Astrocyte (in vitro differentiated cells and primary cell): ENCODE measurements around the gene POLH. TPM values are rescaled to one million over a fixed set of nuclear protein-coding genes. Genes with fewer than 3 reads are reported as not detected.
A peak's percentile ranks its signal among the peaks of the same experiment; 100 is the strongest.

Experiments used
- DNase-seq: peaks from one replicate; pipeline ENCODE4 v3.0.0-alpha.2; 2010; ENCODE audit warnings: low read depth
- FAIRE-seq: peaks from 2 replicates; lab custom pipeline; 2011; peaks lifted over from hg19 to GRCh38; lab: Jason Lieb, UNC
- H2AFZ ChIP-seq: 2 replicates; pipeline ENCODE4 v1.6.0; 2012; ENCODE audit warnings: low read depth, low read length, inconsistent platforms
- H3K27ac ChIP-seq: 2 replicates; pipeline ENCODE4 v1.5.1; 2011; ENCODE audit warnings: low read depth, low read length, inconsistent platforms
- H3K27me3 ChIP-seq: 2 replicates; pipeline ENCODE4 v1.6.0; 2011; ENCODE audit warnings: low read length, inconsistent platforms; ENCODE audit not compliant: insufficient read depth
- H3K36me3 ChIP-seq: 2 replicates; pipeline ENCODE4 v1.5.1; 2011; ENCODE audit warnings: low read length, inconsistent platforms; ENCODE audit not compliant: insufficient read depth
- H3K4me1 ChIP-seq: 2 replicates; pipeline ENCODE4 v1.5.1; 2011; ENCODE audit warnings: low read length, inconsistent platforms; ENCODE audit not compliant: insufficient read depth
- H3K4me2 ChIP-seq: 2 replicates; pipeline ENCODE4 v1.6.0; 2012; ENCODE audit warnings: low read length, inconsistent platforms
- H3K4me3 ChIP-seq: 2 replicates; pipeline ENCODE4 v1.5.1; 2011; ENCODE audit warnings: low read depth, mild to moderate bottlenecking, low read length, inconsistent platforms; ENCODE audit not compliant: insufficient read depth
- H3K79me2 ChIP-seq: 2 replicates; pipeline ENCODE4 v1.6.0; 2012; ENCODE audit warnings: mild to moderate bottlenecking, low read length, inconsistent platforms; ENCODE audit not compliant: insufficient read depth
- H3K9ac ChIP-seq: 2 replicates; pipeline ENCODE4 v1.6.0; 2012; ENCODE audit warnings: mild to moderate bottlenecking, low read length, inconsistent platforms
- H3K9me3 ChIP-seq: 2 replicates; pipeline ENCODE4 v1.5.1; 2012; ENCODE audit warnings: low read depth, mild to moderate bottlenecking, low read length, inconsistent platforms; ENCODE audit not compliant: insufficient read depth
- H4K20me1 ChIP-seq: 2 replicates; pipeline ENCODE4 v1.6.0; 2012; ENCODE audit warnings: low read length, inconsistent platforms; ENCODE audit not compliant: insufficient read depth
- H3K27ac Mint-ChIP-seq: one replicate; pipeline ENCODE4 v1.8.0; 2021; ENCODE audit warnings: mild to moderate bottlenecking, mixed read lengths; ENCODE audit not compliant: unreplicated experiment
- H3K27me3 Mint-ChIP-seq: one replicate; pipeline ENCODE4 v1.8.0; 2021; ENCODE audit warnings: low read depth, mixed read lengths; ENCODE audit not compliant: unreplicated experiment
- H3K36me3 Mint-ChIP-seq: one replicate; pipeline ENCODE4 v1.8.0; 2021; ENCODE audit warnings: low read depth, mixed read lengths; ENCODE audit not compliant: unreplicated experiment
- H3K4me1 Mint-ChIP-seq: one replicate; pipeline ENCODE4 v1.8.0; 2021; ENCODE audit warnings: low read depth, mixed read lengths; ENCODE audit not compliant: unreplicated experiment
- H3K4me3 Mint-ChIP-seq: one replicate; pipeline ENCODE4 v1.8.0; 2021; ENCODE audit warnings: mild to moderate bottlenecking, moderate library complexity, mixed read lengths; ENCODE audit not compliant: unreplicated experiment
- H3K9me3 Mint-ChIP-seq: one replicate; pipeline ENCODE4 v1.8.0; 2021; ENCODE audit warnings: mild to moderate bottlenecking, mixed read lengths; ENCODE audit not compliant: unreplicated experiment
- EZH2 ChIP-seq: IDR thresholded peaks from 2 replicates; pipeline ENCODE4 v1.6.1; 2012; ENCODE audit warnings: mild to moderate bottlenecking, low read length, inconsistent platforms; ENCODE audit not compliant: insufficient read depth
- total RNA-seq: library from RNA; stranded (reverse); gene quantifications from 2 replicates; pipeline ENCODE4 v1.2.1, GENCODE V29; 2021
- TF ChIP-seq, protein P1 (sequence below): IDR thresholded peaks from 2 replicates; pipeline ENCODE4 v1.5.1; 2011; ENCODE audit warnings: low read depth, mild to moderate bottlenecking, inconsistent platforms, low read length, moderate library complexity; ENCODE audit not compliant: insufficient read depth

Gene POLH
- total RNA-seq, 1 donor from 2014 or later: 58.0 TPM

DNA sequence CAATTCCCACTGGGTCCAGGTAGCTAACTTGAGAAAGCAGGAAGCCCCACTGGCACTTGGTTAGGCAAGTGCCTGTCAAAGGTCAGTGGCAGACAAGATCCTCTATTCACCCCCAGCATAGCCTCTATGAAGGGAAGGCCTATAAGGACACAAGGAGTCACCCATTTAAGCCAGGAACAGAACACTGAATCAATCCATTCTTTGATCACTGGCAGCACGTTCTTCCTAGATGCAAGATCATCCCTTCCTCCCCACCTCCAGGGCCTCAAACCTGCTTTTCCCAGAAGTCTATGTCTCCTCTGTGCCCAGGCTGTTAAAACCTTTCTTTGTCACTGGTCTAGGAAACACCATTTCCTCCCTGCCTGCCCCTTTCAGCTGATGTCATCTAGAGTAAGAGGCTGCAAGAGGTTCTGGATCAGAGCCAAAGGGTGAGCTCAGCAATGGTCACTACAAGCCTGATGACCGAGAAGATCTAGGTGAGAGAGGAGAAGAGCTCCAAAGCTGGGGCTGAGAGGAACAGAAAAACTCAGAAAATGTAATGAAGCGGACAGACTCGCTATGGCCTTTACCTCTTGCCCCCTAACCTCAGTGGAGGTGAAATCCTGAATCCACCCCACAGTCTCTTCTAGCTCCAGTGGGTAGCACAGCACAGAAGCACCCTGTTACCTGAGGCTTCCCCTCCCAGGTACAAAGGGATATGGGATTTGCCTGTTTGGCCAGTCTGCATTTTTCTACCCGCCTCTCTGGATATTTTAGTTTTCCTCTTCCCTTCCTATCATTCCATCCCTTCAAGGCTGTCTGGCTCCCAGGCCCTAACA lies 51.2 kb downstream of the POLH start:
- peak overlapping the region; percentile 80 for H3K9ac ChIP-seq
- no peaks in the 10 kb centered on the region for H3K27me3 ChIP-seq
- H4K20me1 ChIP-seq: peaks cover 6% of the 10 kb centered on the region
- H2AFZ ChIP-seq: peak overlapping the region; percentile 7
- H3K79me2 ChIP-seq: peaks cover 50% of the 10 kb centered on the region
- H3K27ac Mint-ChIP-seq: peak overlapping the region; percentile 100
- no peaks in the 10 kb centered on the region for H3K27me3 Mint-ChIP-seq
- peak overlapping the region; percentile 99 for H3K4me2 ChIP-seq
- H3K9me3 ChIP-seq: no peaks in the 10 kb centered on the region
- H3K27ac ChIP-seq: peak overlapping the region; percentile 83
- FAIRE-seq: peak; percentile 47
- peak; percentile 92 for DNase-seq
- H3K4me3 ChIP-seq: peak overlapping the region; percentile 38
- peaks cover 26% of the 10 kb centered on the region for H3K4me1 ChIP-seq
- H3K4me3 Mint-ChIP-seq: peak overlapping the region; percentile 98
- H3K9me3 Mint-ChIP-seq: no peaks in the 10 kb centered on the region
- peaks cover 35% of the 10 kb centered on the region for H3K36me3 Mint-ChIP-seq
- peaks cover 19% of the 10 kb centered on the region for H3K4me1 Mint-ChIP-seq
- H3K36me3 ChIP-seq: peaks cover 37% of the 10 kb centered on the region
- TF ChIP-seq EZH2: no peak
- TF ChIP-seq, protein P1, sequence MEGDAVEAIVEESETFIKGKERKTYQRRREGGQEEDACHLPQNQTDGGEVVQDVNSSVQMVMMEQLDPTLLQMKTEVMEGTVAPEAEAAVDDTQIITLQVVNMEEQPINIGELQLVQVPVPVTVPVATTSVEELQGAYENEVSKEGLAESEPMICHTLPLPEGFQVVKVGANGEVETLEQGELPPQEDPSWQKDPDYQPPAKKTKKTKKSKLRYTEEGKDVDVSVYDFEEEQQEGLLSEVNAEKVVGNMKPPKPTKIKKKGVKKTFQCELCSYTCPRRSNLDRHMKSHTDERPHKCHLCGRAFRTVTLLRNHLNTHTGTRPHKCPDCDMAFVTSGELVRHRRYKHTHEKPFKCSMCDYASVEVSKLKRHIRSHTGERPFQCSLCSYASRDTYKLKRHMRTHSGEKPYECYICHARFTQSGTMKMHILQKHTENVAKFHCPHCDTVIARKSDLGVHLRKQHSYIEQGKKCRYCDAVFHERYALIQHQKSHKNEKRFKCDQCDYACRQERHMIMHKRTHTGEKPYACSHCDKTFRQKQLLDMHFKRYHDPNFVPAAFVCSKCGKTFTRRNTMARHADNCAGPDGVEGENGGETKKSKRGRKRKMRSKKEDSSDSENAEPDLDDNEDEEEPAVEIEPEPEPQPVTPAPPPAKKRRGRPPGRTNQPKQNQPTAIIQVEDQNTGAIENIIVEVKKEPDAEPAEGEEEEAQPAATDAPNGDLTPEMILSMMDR: no peak

GRCh38 chr6:43628393-43629103 lies 52.6 kb downstream of the POLH start:
- no peaks in the 10 kb centered on the region for H3K9me3 ChIP-seq
- H3K36me3 Mint-ChIP-seq: peaks cover 22% of the 10 kb centered on the region
- H3K79me2 ChIP-seq: peaks cover 49% of the 10 kb centered on the region
- TF ChIP-seq, protein P1: no peak
- TF ChIP-seq EZH2: no peak
- peaks cover 3% of the 10 kb centered on the region for H4K20me1 ChIP-seq
- H3K36me3 ChIP-seq: peaks cover 25% of the 10 kb centered on the region
- peaks cover 19% of the 10 kb centered on the region for H3K4me1 Mint-ChIP-seq
- DNase-seq (peak; percentile 32), FAIRE-seq (no peak)
- H3K4me3 ChIP-seq: peak overlapping the region; percentile 98
- H3K4me1 ChIP-seq: peaks cover 26% of the 10 kb centered on the region
- H3K27me3 Mint-ChIP-seq: no peaks in the 10 kb centered on the region
- H2AFZ ChIP-seq: peak overlapping the region; percentile 23
- no peaks in the 10 kb centered on the region for H3K27me3 ChIP-seq
- H3K27ac Mint-ChIP-seq: peak overlapping the region; percentile 99
- peak overlapping the region; percentile 92 for H3K27ac ChIP-seq
- H3K9me3 Mint-ChIP-seq: no peaks in the 10 kb centered on the region
- peak overlapping the region; percentile 99 for H3K9ac ChIP-seq
- H3K4me2 ChIP-seq: peak overlapping the region; percentile 99
- H3K4me3 Mint-ChIP-seq: peak overlapping the region; percentile 98
